ENCODE results near the gene AP2A2.

The AP2A2 gene

GRCh38 chr11:884578-885070, 41.0 kb upstream of the AP2A2 start:
- TF ChIP-seq CTCF (IDR thresholded peaks at IDR 0.05; ENCODE audit: extremely low read depth, insufficient read depth, missing control alignments) = no peak
- in situ Hi-C loops (cut with MboI; ENCODE audit: low pct_unique_long_range_greater_than_20kb, low sequenced_read_pairs, unreplicated experiment) = no loop called here

GRCh38 chr11:886568-886967, 39.1 kb upstream of the AP2A2 start:
- in situ Hi-C loops (cut with MboI; ENCODE audit: low pct_unique_long_range_greater_than_20kb, low sequenced_read_pairs, unreplicated experiment) = no loop called here

More at GRCh38 chr11:884578-885070, 41.0 kb upstream of the AP2A2 start:
- DNase-seq (ENCODE audit: low spot score) = no peak

GRCh38 chr11:887589-887988, 38.1 kb upstream of the AP2A2 start:
- in situ Hi-C loops (cut with MboI; ENCODE audit: low pct_unique_long_range_greater_than_20kb, low sequenced_read_pairs, unreplicated experiment) = no loop called here
- no peak for TF ChIP-seq CTCF (IDR thresholded peaks at IDR 0.05; ENCODE audit: extremely low read depth, insufficient read depth, missing control alignments)
- no peak for DNase-seq (ENCODE audit: low spot score)

More at GRCh38 chr11:886568-886967, 39.1 kb upstream of the AP2A2 start:
- no peak for DNase-seq (ENCODE audit: low spot score)
- no peak for TF ChIP-seq CTCF (IDR thresholded peaks at IDR 0.05; ENCODE audit: extremely low read depth, insufficient read depth, missing control alignments)

GRCh38 chr11:888310-889212, 37.1 kb upstream of the AP2A2 start:
- in situ Hi-C loops (cut with MboI; ENCODE audit: low pct_unique_long_range_greater_than_20kb, low sequenced_read_pairs, unreplicated experiment) = no loop called here
- TF ChIP-seq CTCF (IDR thresholded peaks at IDR 0.05; ENCODE audit: extremely low read depth, insufficient read depth, missing control alignments) = no peak
- DNase-seq (ENCODE audit: low spot score) = no peak

- TF ChIP-seq CTCF (IDR thresholded peaks at IDR 0.05; ENCODE audit: extremely low read depth, insufficient read depth, missing control alignments) = no peak
- no peak for DNase-seq (ENCODE audit: low spot score)
- in situ Hi-C loops (cut with MboI; ENCODE audit: low pct_unique_long_range_greater_than_20kb, low sequenced_read_pairs, unreplicated experiment) = no loop called here
These were observed 36.4 kb upstream of the AP2A2 start for GRCh38 chr11:889257-889656.

GRCh38 chr11:889687-890475, 35.8 kb upstream of the AP2A2 start:
- in situ Hi-C loops (cut with MboI; ENCODE audit: low pct_unique_long_range_greater_than_20kb, low sequenced_read_pairs, unreplicated experiment) = no loop called here
- no peak for TF ChIP-seq CTCF (IDR thresholded peaks at IDR 0.05; ENCODE audit: extremely low read depth, insufficient read depth, missing control alignments)
- DNase-seq (ENCODE audit: low spot score) = no peak

Data from GM13977 (cell line).